PFSK-1 (cell line): ENCODE data around the gene SEMA3D.

ENCODE experiments used
- FOXP2 ChIP-seq: optimal IDR thresholded peaks from 2 replicates; pipeline ENCODE3; 2011; ENCODE audit warnings: borderline replicate concordance, control low read depth, inconsistent platforms; ENCODE audit not compliant: insufficient read depth; ENCODE audit errors: extremely low read length, extremely low read depth
- POLR2AphosphoS5 ChIP-seq: IDR thresholded peaks from 2 replicates; pipeline ENCODE4 v1.6.1; 2012; ENCODE audit warnings: low read depth, mild to moderate bottlenecking, control low read depth, low read length, moderate library complexity
- SIN3A ChIP-seq: IDR thresholded peaks from 2 replicates; pipeline ENCODE4 v1.6.1; 2012; ENCODE audit warnings: mild to moderate bottlenecking, low read length, moderate library complexity, borderline replicate concordance; ENCODE audit not compliant: insufficient read depth
- TAF1 ChIP-seq: IDR thresholded peaks from 2 replicates; pipeline ENCODE4 v1.6.1; 2012; ENCODE audit warnings: low read length, control low read depth, borderline replicate concordance; ENCODE audit not compliant: insufficient read depth
- TF ChIP-seq, protein P1 (sequence below), 2 experiments: IDR thresholded peaks; 2 replicates each; pipeline versions ENCODE4 v1.6.1 to v1.8.0; 2011 to 2012; ENCODE audit warnings: low read depth in 2 of 2, low read length in 2 of 2, control low read depth in 1 of 2, inconsistent platforms in 1 of 2, mild to moderate bottlenecking in 1 of 2, moderate library complexity in 1 of 2; ENCODE audit not compliant: insufficient read depth in 1 of 2

SEMA3D gene

DNA sequence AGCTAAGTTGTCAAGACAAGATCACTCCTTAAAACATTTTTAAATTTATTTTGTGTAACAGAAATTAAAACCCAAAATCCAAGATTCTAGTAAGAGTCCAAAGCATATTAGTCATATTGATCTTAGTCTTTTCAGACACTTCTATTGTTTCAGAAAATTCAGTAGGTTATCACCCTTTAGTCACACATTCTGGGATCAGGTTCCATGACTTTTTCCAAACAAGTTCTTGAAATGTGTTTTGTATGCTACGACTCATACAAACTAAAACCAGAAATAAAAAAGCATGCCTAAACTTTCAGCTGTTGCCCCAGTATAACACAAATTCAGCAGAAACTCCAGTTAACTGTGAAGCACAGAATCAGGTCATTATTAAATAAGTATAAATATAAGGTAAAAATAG lies 10.7 kb downstream of the SEMA3D start:
- TF ChIP-seq, protein P1, sequence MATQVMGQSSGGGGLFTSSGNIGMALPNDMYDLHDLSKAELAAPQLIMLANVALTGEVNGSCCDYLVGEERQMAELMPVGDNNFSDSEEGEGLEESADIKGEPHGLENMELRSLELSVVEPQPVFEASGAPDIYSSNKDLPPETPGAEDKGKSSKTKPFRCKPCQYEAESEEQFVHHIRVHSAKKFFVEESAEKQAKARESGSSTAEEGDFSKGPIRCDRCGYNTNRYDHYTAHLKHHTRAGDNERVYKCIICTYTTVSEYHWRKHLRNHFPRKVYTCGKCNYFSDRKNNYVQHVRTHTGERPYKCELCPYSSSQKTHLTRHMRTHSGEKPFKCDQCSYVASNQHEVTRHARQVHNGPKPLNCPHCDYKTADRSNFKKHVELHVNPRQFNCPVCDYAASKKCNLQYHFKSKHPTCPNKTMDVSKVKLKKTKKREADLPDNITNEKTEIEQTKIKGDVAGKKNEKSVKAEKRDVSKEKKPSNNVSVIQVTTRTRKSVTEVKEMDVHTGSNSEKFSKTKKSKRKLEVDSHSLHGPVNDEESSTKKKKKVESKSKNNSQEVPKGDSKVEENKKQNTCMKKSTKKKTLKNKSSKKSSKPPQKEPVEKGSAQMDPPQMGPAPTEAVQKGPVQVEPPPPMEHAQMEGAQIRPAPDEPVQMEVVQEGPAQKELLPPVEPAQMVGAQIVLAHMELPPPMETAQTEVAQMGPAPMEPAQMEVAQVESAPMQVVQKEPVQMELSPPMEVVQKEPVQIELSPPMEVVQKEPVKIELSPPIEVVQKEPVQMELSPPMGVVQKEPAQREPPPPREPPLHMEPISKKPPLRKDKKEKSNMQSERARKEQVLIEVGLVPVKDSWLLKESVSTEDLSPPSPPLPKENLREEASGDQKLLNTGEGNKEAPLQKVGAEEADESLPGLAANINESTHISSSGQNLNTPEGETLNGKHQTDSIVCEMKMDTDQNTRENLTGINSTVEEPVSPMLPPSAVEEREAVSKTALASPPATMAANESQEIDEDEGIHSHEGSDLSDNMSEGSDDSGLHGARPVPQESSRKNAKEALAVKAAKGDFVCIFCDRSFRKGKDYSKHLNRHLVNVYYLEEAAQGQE (IDR thresholded peaks at IDR 0.05; ENCODE audit: insufficient read depth in 1 of 2, low read depth in 2 of 2, low read length in 2 of 2): no peak
- TF ChIP-seq FOXP2 (no peak), TAF1 (no peak), POLR2AphosphoS5 (no peak), SIN3A (no peak)

DNA sequence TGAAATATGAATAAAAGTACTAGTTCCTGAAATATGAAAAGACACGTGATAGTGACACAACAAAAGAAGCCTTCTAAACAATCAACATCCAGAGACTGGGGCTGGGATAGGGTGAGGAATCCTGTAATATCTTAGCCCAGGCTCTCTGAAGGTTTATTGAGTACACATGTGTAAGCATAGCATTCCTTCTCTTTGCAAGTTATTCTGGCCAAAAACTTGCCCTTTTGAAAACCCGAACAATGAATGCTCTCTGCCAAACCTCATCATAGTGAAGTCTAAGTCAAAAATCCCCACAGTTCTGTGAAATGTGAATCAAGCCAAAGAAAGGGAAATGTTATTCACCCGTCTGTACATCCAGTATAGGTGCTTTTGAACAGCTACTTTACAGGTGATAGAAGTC lies 11.6 kb downstream of the SEMA3D start:
- TF ChIP-seq, protein P1 (IDR thresholded peaks at IDR 0.05; ENCODE audit: insufficient read depth in 1 of 2, low read depth in 2 of 2, low read length in 2 of 2): no peak
- no peak for TF ChIP-seq FOXP2
- no peak for TF ChIP-seq SIN3A

DNA sequence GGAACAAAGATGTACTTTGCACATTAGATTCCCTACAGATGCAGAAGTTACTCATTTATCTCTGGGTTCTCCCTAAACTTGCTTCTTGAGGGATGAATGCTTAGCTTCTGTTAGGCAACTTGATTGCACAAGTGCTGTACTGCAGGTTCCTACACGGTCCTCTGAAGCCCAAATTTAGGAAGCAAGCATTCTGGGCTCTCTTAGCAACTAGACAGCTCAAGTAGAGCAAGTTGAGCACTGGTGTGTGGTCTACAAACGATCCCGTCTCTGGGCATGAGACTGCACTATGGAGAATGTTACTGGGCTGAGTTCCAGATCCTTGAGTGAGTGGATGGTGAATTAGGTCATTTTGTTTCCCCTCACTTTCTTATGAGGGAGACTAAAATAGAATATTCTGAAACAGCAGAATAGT lies 14.3 kb downstream of the SEMA3D start:
- no peak for TF ChIP-seq SIN3A
- TF ChIP-seq TAF1: no peak

DNA sequence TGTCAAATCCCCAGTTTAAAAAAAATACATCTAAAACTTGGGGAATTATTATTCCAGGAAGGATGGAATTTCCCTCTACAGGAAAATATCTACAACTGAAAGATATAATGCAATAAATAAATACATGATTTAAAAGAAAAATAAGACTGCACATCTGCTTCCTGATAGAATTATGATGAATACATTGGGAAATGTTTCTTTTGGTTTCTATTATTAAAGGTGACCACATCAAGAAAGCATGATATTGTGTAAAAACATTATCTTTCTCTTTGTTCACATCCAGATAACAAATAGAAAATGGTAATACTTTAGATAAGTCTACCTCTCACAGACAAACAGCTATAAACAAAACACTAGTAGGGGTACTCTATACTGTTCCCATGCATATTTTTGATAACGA lies 19.2 kb downstream of the SEMA3D start:
- TF ChIP-seq TAF1 (no peak), SIN3A (no peak), FOXP2 (no peak), POLR2AphosphoS5 (no peak)
- TF ChIP-seq, protein P1 (IDR thresholded peaks at IDR 0.05; ENCODE audit: insufficient read depth in 1 of 2, low read depth in 2 of 2, low read length in 2 of 2): no peak

DNA sequence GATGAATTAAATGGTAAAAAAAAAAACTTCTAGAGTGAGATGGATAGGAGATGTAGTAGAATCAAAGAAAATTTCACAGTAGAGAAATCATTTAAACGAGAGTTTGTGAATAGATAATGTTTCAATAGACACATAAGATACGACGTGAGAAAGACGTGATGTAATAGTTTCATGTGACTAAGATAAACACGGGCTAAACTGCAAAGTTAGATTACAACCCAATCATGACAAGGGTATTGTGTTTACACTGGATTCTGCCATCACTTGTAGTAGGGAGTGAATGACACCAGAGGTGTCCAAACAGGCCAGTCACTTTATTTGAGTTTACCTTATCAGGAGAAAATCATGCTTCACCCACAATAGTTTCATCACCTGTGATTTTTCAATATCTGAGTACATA lies 21.6 kb downstream of the SEMA3D start:
- no peak for TF ChIP-seq FOXP2

DNA sequence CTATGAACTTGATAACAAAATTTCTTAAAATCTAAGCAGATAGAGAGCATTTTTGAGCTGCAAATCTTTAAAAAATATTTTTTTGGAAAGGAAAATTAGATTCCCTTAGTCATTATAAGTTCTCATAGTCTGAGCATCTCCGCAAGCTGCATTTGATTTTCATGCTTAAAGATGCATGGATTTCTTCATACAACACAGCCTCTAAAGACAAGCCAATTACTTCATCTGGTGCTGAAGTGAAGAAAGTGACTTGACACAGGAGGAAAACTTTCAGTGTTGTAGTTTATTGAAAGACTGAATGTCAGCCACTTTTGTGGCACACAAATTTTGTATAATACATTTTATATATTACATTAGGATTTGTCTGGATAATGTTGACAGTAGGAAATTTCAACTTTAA lies 22.5 kb downstream of the SEMA3D start:
- TF ChIP-seq POLR2AphosphoS5: no peak
- TF ChIP-seq FOXP2: no peak
- TF ChIP-seq, protein P1 (IDR thresholded peaks at IDR 0.05; ENCODE audit: insufficient read depth in 1 of 2, low read depth in 2 of 2, low read length in 2 of 2): no peak
- TF ChIP-seq TAF1: no peak
- no peak for TF ChIP-seq SIN3A
